GM21360 (cell line): Measurements from ENCODE around the gene CCDC183.
"Not testable (repeated sequence)": the region's sequence is repeated elsewhere in the genome, so short reads cannot be mapped to it uniquely, and the experiment has no call there.

ENCODE experiments used
- ATAC-seq: cut with Tn5 transposase; IDR thresholded peaks from one replicate; pipeline ENCODE4 v1.9.1; 2021; ENCODE audit warnings: mild to moderate bottlenecking, moderate library complexity; ENCODE audit not compliant: unreplicated experiment

CCDC183 gene

GRCh38 chr9:136823136-136824046 is 27.3 kb downstream of the CCDC183 start:
- no peak for ATAC-seq

GRCh38 chr9:136824496-136825225 is 28.5 kb downstream of the CCDC183 start:
- ATAC-seq: no peak

- ATAC-seq: no peak
These were observed 29.4 kb downstream of the CCDC183 start for GRCh38 chr9:136825295-136826187.

DNA sequence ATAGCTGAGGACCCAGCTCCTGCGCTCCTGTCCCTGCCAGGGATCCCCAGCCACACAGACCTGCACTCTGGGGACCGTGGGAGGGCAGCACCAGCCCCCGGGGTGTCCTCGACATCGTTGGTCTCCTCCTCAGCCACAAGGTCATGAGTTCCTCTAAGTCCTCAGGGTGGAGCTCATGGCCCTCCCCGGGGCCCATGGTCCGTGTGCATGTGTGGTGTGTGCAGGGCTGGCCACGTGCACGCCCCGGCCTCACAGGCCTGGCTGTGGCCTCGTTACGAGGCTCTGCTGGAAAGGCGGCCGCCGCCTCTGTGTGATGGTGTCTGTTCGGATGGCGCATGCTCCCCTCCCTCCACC is 30.0 kb downstream of the CCDC183 start:
- ATAC-seq: no peak

DNA sequence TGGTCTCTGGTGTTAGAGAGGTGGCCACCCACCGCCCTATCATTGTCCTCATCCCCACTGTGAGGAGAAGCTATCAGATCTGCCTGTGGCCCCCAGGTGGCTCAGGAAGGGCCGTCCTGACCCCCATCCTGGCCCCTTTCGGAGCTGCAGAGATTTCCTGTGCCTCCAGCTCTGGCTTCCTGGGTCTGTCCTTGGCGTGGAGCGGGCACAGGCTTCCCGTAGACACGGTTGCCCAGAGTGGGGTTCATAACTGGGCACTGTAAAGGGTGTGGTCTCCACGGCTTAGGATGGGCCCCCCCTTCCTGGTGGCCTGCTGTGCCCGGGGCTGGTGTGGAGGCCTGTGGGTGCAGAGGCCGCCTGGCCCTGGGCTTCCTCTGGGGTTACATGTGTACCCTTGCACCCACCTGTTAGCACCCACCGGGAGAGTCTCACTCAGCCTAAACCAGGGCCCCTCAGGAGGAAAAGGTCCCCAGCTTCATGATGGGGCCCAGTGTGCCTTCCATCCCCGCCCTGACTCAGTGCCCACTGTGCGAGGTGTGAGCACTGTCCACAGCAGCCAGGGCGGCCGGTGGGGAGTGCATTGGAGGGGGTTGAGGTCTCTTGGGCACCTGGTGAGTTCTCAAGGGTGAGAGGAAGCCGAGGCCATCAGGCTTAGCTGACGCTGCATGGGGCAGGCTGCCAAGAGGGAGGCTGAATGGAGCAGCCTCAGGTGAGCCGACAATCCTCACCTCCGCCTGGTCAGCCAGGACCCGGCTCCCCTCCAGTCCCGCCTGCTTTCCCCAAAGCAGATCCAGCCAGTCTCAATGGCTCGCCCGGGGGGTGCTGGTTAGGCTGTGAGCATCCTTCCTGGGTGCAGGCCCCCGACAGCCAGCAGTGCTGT is 30.8 kb downstream of the CCDC183 start:
- no peak for ATAC-seq

DNA sequence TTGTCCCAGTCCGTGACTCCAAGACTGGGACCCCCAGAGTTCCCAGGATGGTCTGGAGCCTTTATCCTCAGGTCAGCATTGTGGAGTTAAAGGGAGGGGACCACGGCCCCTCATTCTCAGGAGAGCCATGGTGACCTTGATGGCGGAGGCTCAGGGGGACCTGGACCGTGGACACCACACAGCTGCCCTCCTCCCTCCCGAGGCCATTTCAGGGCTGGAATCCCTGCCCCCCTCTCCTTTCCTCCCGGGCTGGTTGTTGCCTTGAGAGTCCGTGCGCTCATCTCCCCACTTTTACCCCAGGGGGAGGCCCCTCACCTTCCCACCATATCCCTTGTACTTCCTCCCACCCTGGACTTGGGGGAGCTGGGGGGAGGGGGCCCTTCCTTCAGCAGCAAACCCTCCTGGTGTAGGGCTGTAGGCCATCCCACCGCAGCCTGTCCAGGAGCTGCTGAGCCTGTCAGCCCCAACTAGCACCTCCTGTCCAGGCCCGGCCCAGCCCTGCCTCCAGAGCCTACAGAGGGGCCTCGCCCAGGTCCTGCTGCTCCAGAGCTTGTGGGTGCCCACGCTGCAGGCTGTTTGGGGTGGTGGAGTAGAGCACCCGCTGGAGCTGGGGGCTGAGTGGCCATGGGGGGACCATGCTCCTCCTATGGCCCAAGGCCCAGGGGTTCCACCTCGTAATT is 31.8 kb downstream of the CCDC183 start:
- ATAC-seq: no peak

DNA sequence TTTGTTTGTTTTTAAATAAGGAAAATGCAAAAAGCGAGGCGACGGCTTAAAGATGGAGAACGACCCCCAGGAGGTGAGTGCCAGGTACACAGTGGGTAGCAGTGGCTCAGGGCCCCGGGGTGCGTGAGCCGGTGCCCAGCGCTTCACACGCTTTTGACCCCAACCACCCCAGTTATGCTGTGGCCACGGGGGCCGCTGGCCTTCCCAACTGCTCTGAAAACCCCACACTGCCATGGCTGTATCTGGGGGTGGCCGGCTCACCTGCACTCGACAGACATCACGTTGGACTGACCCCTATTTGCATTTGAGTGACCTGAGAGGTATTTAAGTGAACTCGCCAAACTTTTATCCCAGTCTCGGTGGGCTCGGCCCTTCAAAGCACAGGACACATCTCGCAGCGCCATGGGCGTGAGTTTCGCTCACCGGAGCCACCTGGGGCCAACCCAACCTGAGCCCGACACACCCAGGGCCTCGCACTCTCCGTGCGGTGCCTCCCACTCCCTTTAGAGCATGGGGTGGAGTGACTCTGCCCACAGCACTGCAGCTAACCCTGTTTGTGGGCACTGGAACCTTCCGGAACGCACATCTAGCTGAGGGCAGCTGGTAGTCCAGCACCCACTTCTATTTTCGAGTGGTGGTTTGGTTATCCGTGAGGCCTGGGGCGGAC is 32.5 kb downstream of the CCDC183 start:
- ATAC-seq: no peak

- ATAC-seq: no peak
These were observed 33.3 kb downstream of the CCDC183 start for GRCh38 chr9:136829412-136829811.

GRCh38 chr9:136829981-136830885 is 34.1 kb downstream of the CCDC183 start:
- no peak for ATAC-seq

GRCh38 chr9:136831002-136831719 is 35.0 kb downstream of the CCDC183 start:
- ATAC-seq: no peak

DNA sequence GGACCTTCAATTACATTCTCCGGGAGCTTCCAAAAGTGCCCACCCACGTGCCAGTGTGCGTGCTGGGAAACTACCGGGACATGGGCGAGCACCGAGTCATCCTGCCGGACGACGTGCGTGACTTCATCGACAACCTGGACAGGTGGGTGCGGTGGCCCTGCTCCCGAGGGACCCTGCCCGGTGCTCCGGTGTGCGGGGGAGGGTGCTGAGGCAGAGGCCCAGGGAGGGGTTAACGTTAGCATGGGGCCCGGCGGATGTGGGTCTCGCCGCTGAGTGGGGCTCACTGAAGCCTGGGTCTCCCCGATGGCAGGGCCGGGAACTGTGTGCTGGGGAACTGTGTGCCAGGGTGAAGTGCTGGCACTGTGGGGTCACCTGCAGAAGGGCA is 35.6 kb downstream of the CCDC183 start:
- ATAC-seq: no peak

GRCh38 chr9:136832581-136832980 is 36.4 kb downstream of the CCDC183 start:
- ATAC-seq: no peak

- not testable (repeated sequence) for ATAC-seq
These were observed 37.4 kb downstream of the CCDC183 start for GRCh38 chr9:136833381-136834048.

- no peak for ATAC-seq
These were observed 39.2 kb downstream of the CCDC183 start for GRCh38 chr9:136835162-136835931.

DNA sequence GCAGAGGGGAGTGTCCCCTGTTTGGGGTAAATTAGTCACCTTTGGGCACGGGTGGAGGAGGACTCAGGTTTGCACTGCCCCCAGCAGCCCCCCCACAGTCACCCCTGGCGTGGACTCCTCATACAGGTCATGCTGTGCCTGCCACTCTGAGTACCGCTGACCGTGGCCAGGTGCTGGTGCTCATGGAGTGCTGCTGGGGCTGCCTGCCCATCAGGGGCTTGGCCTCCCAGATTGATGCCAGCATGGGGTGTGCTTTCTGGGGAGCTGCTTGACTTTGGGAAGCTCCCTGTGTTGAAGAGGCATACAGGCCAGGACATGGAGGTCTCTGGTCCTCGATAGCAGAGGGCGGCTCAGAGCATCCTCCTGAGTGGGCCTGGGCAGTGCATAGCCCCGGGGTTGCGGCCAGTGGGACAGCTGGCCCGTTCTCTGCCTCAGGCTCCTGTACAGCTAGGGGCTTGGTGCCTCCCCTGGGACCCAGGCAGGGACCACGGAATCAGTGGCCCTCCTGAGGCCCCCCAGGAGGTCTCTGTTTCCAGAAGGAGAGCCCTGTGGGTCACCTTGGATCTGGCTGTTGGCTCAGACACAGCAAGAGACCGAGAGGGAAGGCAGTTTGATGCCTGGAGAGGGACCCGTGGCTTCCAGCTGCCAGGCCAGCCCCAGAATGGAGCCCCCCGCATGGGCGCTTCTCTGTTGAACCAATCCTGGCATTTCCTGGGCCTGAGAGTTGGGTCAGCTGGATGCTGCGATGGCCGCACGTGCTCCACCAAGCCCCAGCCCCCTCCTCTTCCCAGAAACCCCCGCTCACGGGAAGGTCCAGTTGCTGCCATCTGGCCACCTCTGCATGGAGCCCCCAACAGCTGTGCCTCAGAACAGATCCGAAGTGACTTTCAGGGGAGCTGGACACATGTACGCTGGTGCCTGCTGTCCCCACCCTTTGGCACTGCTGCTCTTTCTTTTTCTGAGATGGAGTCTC is 40.1 kb downstream of the CCDC183 start:
- no peak for ATAC-seq
